ENCODE results near the gene FITM1. TPM values are rescaled to one million over a fixed set of nuclear protein-coding genes. Genes with fewer than 3 reads are reported as not detected.
A peak's percentile ranks its signal among the peaks of the same experiment; 100 is the strongest.

Gene FITM1
- total and polyA plus RNA-seq, 12 donors = 4.6 to 25.7 (median 10.4) TPM

DNA sequence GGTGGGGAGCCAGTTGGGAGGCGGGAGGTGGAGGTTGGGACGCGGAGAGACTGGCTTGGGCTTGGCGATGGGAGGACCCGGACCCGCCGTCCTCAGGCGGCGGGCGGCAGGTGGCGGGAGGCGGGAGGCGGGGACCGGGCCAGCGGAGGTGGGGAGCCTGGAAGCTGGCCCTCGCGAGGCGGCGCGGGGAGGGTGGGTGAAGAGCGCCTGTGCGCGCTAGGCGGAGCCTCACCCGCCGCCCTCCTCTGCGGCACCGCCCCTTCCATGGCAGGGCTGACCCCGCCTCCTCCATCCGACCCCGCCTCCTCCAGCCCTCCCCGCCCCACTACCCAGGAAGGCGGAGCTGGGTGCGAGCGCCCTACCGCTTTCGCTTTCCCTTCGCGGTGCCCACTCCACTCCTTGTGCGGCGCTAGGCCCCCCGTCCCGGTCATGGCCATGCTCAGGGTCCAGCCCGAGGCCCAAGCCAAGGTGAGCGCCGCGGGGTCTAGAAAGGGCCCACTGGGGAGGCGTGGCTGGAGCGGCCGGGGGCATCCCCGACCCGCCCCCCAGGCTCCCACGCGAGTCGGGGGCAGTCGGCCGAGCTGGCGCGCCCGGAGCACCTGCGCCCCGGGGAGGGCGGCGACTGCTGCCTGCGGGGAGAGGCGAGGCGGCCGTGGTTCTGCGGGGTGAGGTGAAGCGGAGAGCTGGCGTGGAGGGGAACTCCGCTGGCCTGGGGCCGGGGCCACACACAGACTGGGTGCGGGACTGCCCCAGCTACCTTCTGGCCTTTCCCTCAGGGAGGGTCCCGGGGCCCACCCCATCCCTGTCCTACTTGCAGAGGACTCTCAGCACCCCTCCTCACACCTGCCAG, 5.6 kb downstream of the FITM1 start, which contains the start of gene PSME1:
Gene PSME1, plus strand, starts transcription at position 361 of the 850 bp plus-strand sequence. Its CDS starts 69 bp downstream, at position 430.
- 0 to 2% (median 0%) methylated on average over 9 to 75 of the region's 75 CpGs for WGBS, 4 donors
- Histone ChIP-seq H3K27ac (peak within 1 kb of the TSS; percentile 80 to 96 (median 85)), H3K36me3 (replicated peaks in 1 of 2) (peaks cover 0 to 25% of the 10 kb centered on the region in 2 donors), H3K4me1 (replicated peaks in 1 of 2) (peaks cover 34 to 60% of the 10 kb centered on the region in 2 donors), H3K27me3 (no peaks in the 10 kb centered on the region), H3K4me3 (peak within 1 kb of the TSS; percentile 54 to 95 (median 77)), H3K9me3 (replicated peaks in 1 of 3) (no peaks in the 10 kb centered on the region)
- intact Hi-C loops (cut with DNase I) = no loop called here
- TF ChIP-seq POLR2A (IDR thresholded peaks at IDR 0.05) (peak in 1 of 2 donors; percentile 59), CTCF (IDR thresholded peaks at IDR 0.05) (no peak)
- peak; percentile 93 to 96 (median 95) for DNase-seq

DNA sequence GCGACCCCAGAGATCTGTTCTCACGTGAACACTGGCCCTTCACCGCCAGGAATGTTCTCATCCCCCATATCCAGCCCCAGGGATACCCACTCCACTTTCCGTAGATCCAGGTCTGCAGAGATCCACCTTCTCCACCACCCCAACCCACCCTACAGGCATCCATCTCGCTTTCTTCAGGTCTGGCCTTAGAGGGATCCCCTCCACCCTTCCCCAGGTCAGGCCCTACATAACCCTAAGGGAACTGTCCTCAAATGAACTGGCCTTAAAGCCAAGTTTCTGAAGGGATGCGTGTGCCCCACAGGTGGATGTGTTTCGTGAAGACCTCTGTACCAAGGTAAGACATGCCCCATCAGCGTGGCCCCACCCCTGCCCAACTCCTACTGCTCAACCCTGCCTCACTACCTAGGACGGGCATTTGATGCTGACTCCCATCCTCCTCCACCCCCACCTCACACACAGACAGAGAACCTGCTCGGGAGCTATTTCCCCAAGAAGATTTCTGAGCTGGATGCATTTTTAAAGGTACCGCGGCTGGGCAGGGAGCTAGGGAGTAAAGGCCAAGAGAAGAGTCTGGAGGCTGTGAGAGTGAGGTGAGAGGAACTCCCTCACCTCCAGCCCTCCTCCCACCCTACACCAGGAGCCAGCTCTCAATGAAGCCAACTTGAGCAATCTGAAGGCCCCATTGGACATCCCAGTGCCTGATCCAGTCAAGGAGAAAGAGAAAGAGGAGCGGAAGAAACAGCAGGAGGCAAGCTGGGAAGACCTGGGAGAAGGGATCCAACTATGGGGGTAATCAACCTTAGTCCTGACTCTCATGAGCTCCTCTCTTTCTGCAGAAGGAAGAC, 6.4 kb downstream of the FITM1 start:
- intact Hi-C loops (cut with DNase I) = no loop called here
- no peak for TF ChIP-seq POLR2A (IDR thresholded peaks at IDR 0.05)
- TF ChIP-seq CTCF (IDR thresholded peaks at IDR 0.05) = no peak
- Histone ChIP-seq H3K27me3 (no peaks in the 10 kb centered on the region), H3K4me3 (peak overlapping the region in 3 of 4 donors; percentile 54 to 92 (median 62)), H3K9me3 (replicated peaks in 1 of 3) (no peaks in the 10 kb centered on the region), H3K4me1 (replicated peaks in 1 of 2) (peaks cover 27 to 53% of the 10 kb centered on the region in 2 donors), H3K27ac (peak overlapping the region in 4 of 5 donors; percentile 81 to 96 (median 89)), H3K36me3 (replicated peaks in 1 of 2) (peaks cover 0 to 25% of the 10 kb centered on the region in 2 donors)
- WGBS, 4 donors = 18 to 24% (median 22%) methylated on average over 13 of the region's 13 CpGs
- no peak for DNase-seq

DNA sequence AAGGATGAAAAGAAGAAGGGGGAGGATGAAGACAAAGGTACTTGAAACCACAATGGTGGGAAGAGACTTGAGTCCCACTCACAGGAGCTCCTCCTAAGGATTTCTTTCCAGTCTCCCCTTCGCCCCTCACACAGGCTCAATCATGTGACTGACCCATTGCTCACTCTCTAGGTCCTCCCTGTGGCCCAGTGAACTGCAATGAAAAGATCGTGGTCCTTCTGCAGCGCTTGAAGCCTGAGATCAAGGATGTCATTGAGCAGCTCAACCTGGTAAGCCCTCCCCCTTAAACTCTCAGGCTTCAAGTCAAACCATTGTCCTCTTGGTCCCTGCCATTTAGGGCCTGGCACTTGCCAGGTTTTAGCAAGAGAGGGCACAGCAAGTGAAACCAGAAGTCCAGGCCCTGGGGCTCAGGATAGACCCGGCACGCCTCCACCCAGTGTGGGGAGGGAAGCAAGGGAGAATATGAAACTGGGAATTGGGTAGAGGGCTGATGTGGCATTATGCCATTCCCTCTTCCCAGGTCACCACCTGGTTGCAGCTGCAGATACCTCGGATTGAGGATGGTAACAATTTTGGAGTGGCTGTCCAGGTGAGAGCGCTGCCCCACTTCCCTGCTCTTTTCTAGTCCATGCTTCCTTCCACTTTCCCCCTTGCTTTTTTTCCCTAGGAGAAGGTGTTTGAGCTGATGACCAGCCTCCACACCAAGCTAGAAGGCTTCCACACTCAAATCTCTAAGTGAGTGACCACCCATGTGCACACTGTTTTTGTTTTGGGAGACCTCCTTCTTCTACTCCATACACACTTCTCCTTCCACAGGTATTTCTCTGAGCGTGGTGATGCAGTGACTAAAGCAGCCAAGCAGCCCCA, 7.3 kb downstream of the FITM1 start:
- Histone ChIP-seq H3K27ac (peak overlapping the region in 2 of 5 donors; percentile 54 to 96), H3K9me3 (replicated peaks in 1 of 3) (no peaks in the 10 kb centered on the region), H3K36me3 (replicated peaks in 1 of 2) (peaks cover 0 to 25% of the 10 kb centered on the region in 2 donors), H3K4me1 (replicated peaks in 1 of 2) (peaks cover 30 to 56% of the 10 kb centered on the region in 2 donors), H3K4me3 (no peak overlapping the region), H3K27me3 (no peaks in the 10 kb centered on the region)
- DNase-seq = no peak
- TF ChIP-seq CTCF (IDR thresholded peaks at IDR 0.05) (no peak), POLR2A (IDR thresholded peaks at IDR 0.05) (no peak)
- WGBS, 4 donors = 75 to 84% (median 80%) methylated on average over 6 to 8 of the region's 8 CpGs
- intact Hi-C loops (cut with DNase I) = no loop called here
